Hepatocyte (in vitro differentiated cells): ENCODE measurements around the gene PHYKPL. TPM values are rescaled to one million over a fixed set of nuclear protein-coding genes. Genes with fewer than 3 reads are reported as not detected.

Experiments used
- DNase-seq: peaks from one replicate; pipeline ENCODE4 v3.0.0-alpha.2; 2016; ENCODE audit warnings: low spot score
- H2AFZ ChIP-seq: fragments of 200-600 bp; sonication (generic); 2 replicates; pipeline ENCODE4 v1.6.0; 2016; ENCODE audit warnings: antibody characterized with exemption, mild to moderate bottlenecking
- H3K27ac ChIP-seq: fragments of 200-600 bp; sonication (generic); 2 replicates; pipeline ENCODE4 v1.5.1; 2016; ENCODE audit warnings: mild to moderate bottlenecking
- H3K27me3 ChIP-seq: fragments of 200-600 bp; sonication (generic); 2 replicates; pipeline ENCODE4 v1.6.1; 2016
- H3K36me3 ChIP-seq: fragments of 200-600 bp; sonication (generic); replicated peaks from 2 replicates; pipeline ENCODE4 v1.5.1; 2016; ENCODE audit warnings: low read depth; ENCODE audit not compliant: insufficient read depth
- H3K4me1 ChIP-seq: fragments of 200-600 bp; sonication (generic); 2 replicates; pipeline ENCODE4 v1.5.1; 2016; ENCODE audit warnings: mild to moderate bottlenecking, moderate library complexity; ENCODE audit not compliant: insufficient read depth
- H3K4me2 ChIP-seq: fragments of 200-600 bp; sonication (generic); 2 replicates; pipeline ENCODE4 v1.6.0; 2016
- H3K4me3 ChIP-seq: fragments of 200-600 bp; sonication (generic); 2 replicates; pipeline ENCODE4 v1.5.1; 2016; ENCODE audit warnings: mild to moderate bottlenecking
- H3K79me2 ChIP-seq: fragments of 200-600 bp; sonication (generic); 2 replicates; pipeline ENCODE4 v1.6.0; 2017; ENCODE audit warnings: mild to moderate bottlenecking
- H3K9me2 ChIP-seq: fragments of 200-600 bp; sonication (generic); replicated peaks from 2 replicates; pipeline ENCODE4 v1.6.0; 2017; ENCODE audit warnings: mild to moderate bottlenecking; ENCODE audit not compliant: insufficient read depth
- H3K9me3 ChIP-seq: fragments of 200-600 bp; sonication (generic); 2 replicates; pipeline ENCODE4 v1.5.1; 2016; ENCODE audit warnings: low read depth, mild to moderate bottlenecking
- H4K20me1 ChIP-seq: fragments of 200-600 bp; sonication (generic); 2 replicates; pipeline ENCODE4 v1.6.0; 2016; ENCODE audit warnings: mild to moderate bottlenecking; ENCODE audit not compliant: insufficient read depth, poor library complexity, severe bottlenecking
- CTCF ChIP-seq: fragments of 200-600 bp; sonication (generic); IDR thresholded peaks from 2 replicates; pipeline ENCODE4 v1.5.1; 2016; ENCODE audit warnings: antibody characterized with exemption, mild to moderate bottlenecking; ENCODE audit not compliant: poor library complexity
- EZH2 ChIP-seq: fragments of 200-600 bp; sonication (generic); IDR thresholded peaks from 2 replicates; pipeline ENCODE4 v1.6.1; 2016; ENCODE audit warnings: antibody characterized with exemption, mild to moderate bottlenecking, borderline replicate concordance
- EZH2phosphoT487 ChIP-seq: fragments of 200-600 bp; sonication (generic); IDR thresholded peaks from one replicate; pipeline ENCODE4 v1.6.1; 2018; ENCODE audit warnings: antibody characterized with exemption, mild to moderate bottlenecking, low read depth, moderate library complexity; ENCODE audit not compliant: unreplicated experiment, severe bottlenecking
- WGBS: methylation state at CpG from one replicate; pipeline ENCODE4 v1.1.6; 2016; ENCODE audit warnings: low lambda C conversion rate; ENCODE audit errors: missing lambda C conversion rate; 5-methylcytosine and 5-hydroxymethylcytosine counted together
- polyA plus RNA-seq: library from polyadenylated mRNA; unstranded; fragments of >200 nt; fragmentation: Nextera tagmentation; extraction: Ambion mirVana; gene quantifications from 2 replicates; pipeline ENCODE4 v1.2.1, GENCODE V29; 2016
- total RNA-seq: library from RNA; depleted of rRNA; stranded (reverse); fragments of >200 nt; gene quantifications from 2 replicates; pipeline ENCODE4 v1.2.3, GENCODE V29; 2014

The PHYKPL gene
- total and polyA plus RNA-seq, 2 experiments from 2014 or later, result 40.3 to 60.0 TPM

GRCh38 chr5:178221282-178221681 lies 11.3 kb downstream of the PHYKPL start:
- TF ChIP-seq EZH2phosphoT487 (no peak), CTCF (no peak), EZH2 (no peak)
- H3K4me3 ChIP-seq, result no peak overlapping the region
- peaks cover 9% of the 10 kb centered on the region for H4K20me1 ChIP-seq
- H3K36me3 ChIP-seq, result no peaks in the 10 kb centered on the region
- DNase-seq, result no peak
- no peaks in the 10 kb centered on the region for H3K9me3 ChIP-seq
- no peak overlapping the region for H3K4me2 ChIP-seq
- H3K79me2 ChIP-seq, result peaks cover 3% of the 10 kb centered on the region
- no peaks in the 10 kb centered on the region for H3K9me2 ChIP-seq
- 95% methylated on average over 3 of the region's 3 CpGs for WGBS
- H2AFZ ChIP-seq, result no peak overlapping the region
- H3K27ac ChIP-seq, result no peak overlapping the region
- H3K4me1 ChIP-seq, result no peaks in the 10 kb centered on the region
- H3K27me3 ChIP-seq, result no peaks in the 10 kb centered on the region

- no peak for DNase-seq
- WGBS, result 73% methylated on average over 3 of the region's 3 CpGs
- no peak overlapping the region for H3K4me2 ChIP-seq
- no peaks in the 10 kb centered on the region for H3K36me3 ChIP-seq
- H3K4me1 ChIP-seq, result peaks cover 8% of the 10 kb centered on the region
- TF ChIP-seq CTCF, result no peak
- TF ChIP-seq EZH2phosphoT487, result no peak
- TF ChIP-seq EZH2, result no peak
- H2AFZ ChIP-seq, result no peak overlapping the region
- H3K27me3 ChIP-seq, result no peaks in the 10 kb centered on the region
- no peak overlapping the region for H3K4me3 ChIP-seq
- H4K20me1 ChIP-seq, result peaks cover 14% of the 10 kb centered on the region
- H3K27ac ChIP-seq, result no peak overlapping the region
- H3K79me2 ChIP-seq, result no peaks in the 10 kb centered on the region
- H3K9me2 ChIP-seq, result no peaks in the 10 kb centered on the region
- H3K9me3 ChIP-seq, result no peaks in the 10 kb centered on the region
These were observed 13.8 kb downstream of the PHYKPL start for GRCh38 chr5:178218827-178219226.

GRCh38 chr5:178218237-178218776 lies 14.3 kb downstream of the PHYKPL start:
- TF ChIP-seq CTCF (no peak), EZH2phosphoT487 (no peak), EZH2 (no peak)
- Histone ChIP-seq H3K27me3 (no peaks in the 10 kb centered on the region), H3K4me2 (no peak overlapping the region), H3K79me2 (no peaks in the 10 kb centered on the region), H3K27ac (no peak overlapping the region), H3K9me2 (no peaks in the 10 kb centered on the region), H3K9me3 (no peaks in the 10 kb centered on the region), H3K36me3 (no peaks in the 10 kb centered on the region), H4K20me1 (peaks cover 14% of the 10 kb centered on the region), H3K4me1 (peaks cover 10% of the 10 kb centered on the region), H3K4me3 (no peak overlapping the region), H2AFZ (no peak overlapping the region)
- WGBS, result 76% methylated on average over 5 of the region's 5 CpGs
- no peak for DNase-seq
